Measurements from ENCODE around the gene PACRG. TPM values are rescaled to one million over a fixed set of nuclear protein-coding genes. Genes with fewer than 3 reads are reported as not detected.

Gene PACRG
- total and polyA plus RNA-seq, 2 of the 8 experiments (the other 6 are each of a cell fraction or from before 2014, with no cell fraction given): 0.44 to 0.54 TPM

DNA sequence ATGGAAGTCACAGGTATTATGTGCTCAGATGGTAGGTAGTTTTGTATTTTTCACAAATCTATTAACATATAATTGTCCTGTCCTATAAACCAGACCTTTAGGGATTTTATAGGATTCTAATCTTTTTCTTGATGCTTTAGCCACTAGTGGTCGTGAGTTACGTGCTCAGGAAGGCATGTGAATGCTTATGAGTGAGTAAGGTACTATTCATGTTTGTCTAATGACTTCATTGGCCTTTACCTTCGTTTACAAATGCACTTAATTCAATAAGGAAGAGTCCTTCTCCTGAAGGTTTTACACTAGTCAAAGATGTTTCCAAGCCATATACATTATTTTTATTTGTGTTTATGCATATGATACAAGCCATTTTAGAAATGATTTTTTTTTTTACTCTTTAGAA lies 23.0 kb downstream of the PACRG start:
- H3K18ac ChIP-seq (ENCODE audit: extremely low read depth, low read length): no peak overlapping the region
- H3K14ac ChIP-seq (ENCODE audit: insufficient read length): no peak overlapping the region
- H4K91ac ChIP-seq (replicated peaks; ENCODE audit: insufficient read length, low read length): no peak overlapping the region
- no peak overlapping the region for H2BK120ac ChIP-seq (replicated peaks; ENCODE audit: low read depth, low read length)
- H3K79me1 ChIP-seq (ENCODE audit: low read depth, low read length): no peaks in the 10 kb centered on the region
- H3K4ac ChIP-seq (replicated peaks; ENCODE audit: insufficient read length, low read depth, low read length): no peak overlapping the region
- no peaks in the 10 kb centered on the region for H4K20me1 ChIP-seq (replicated peaks in 1 of 2; ENCODE audit: control insufficient read depth in 1 of 2, insufficient read depth in 2 of 2, low read length in 2 of 2)
- H2AFZ ChIP-seq (ENCODE audit: low read length): no peak overlapping the region
- H3K4me2 ChIP-seq (ENCODE audit: insufficient read depth in 1 of 2, low read depth in 2 of 2, low read length in 2 of 2): no peak overlapping the region
- H2BK5ac ChIP-seq (ENCODE audit: low read depth, low read length): no peak overlapping the region
- H2BK12ac ChIP-seq (ENCODE audit: low read depth, low read length): no peak overlapping the region
- H3K9ac ChIP-seq (replicated peaks in 1 of 4; ENCODE audit: extremely low read depth in 1 of 4, low read depth in 3 of 4, low read length in 3 of 4): no peak overlapping the region
- no peaks in the 10 kb centered on the region for H3K36me3 ChIP-seq (ENCODE audit: control insufficient read depth in 2 of 4, insufficient read depth in 4 of 4, low read length in 3 of 4)
- FAIRE-seq (no peak), DNase-seq (ENCODE audit: low read depth in 1 of 2, low spot score in 2 of 2) (no peak)
- H3K4me1 ChIP-seq (replicated peaks in 1 of 4; ENCODE audit: control insufficient read depth in 3 of 4, insufficient read depth in 4 of 4, low read length in 3 of 4): no peaks in the 10 kb centered on the region
- H3K79me2 ChIP-seq (ENCODE audit: control insufficient read depth in 1 of 2, insufficient read depth in 2 of 2, low read length in 2 of 2): no peaks in the 10 kb centered on the region
- H3K56ac ChIP-seq (replicated peaks; ENCODE audit: insufficient read length, low read depth, low read length): no peak overlapping the region
- H3K27me3 ChIP-seq (replicated peaks in 1 of 4; ENCODE audit: control insufficient read depth in 3 of 4, extremely low read depth in 1 of 4, insufficient read depth in 3 of 4, low read length in 3 of 4): no peaks in the 10 kb centered on the region
- TF ChIP-seq HDAC2 (IDR thresholded peaks at IDR 0.05; ENCODE audit: borderline replicate concordance in 1 of 2, low read depth in 2 of 2, low read length in 2 of 2) (no peak), JUN (IDR thresholded peaks at IDR 0.05; ENCODE audit: low read depth, low read length) (no peak)
- H3K27ac ChIP-seq (ENCODE audit: low read depth, low read length): no peak overlapping the region
- H2BK15ac ChIP-seq (ENCODE audit: low read length): no peak overlapping the region
- H4K8ac ChIP-seq (ENCODE audit: extremely low read depth, insufficient read depth, low read length): no peak overlapping the region
- CTCF ChIA-PET (ENCODE audit: partially characterized antibody): no interaction called here
- H4K5ac ChIP-seq (ENCODE audit: insufficient read length, low read depth, low read length): no peak overlapping the region
- POLR2A ChIA-PET (ENCODE audit: partially characterized antibody): no interaction called here
- WGBS, 2 experiments (ENCODE audit: extremely low coverage in 1 of 2, insufficient coverage in 1 of 2, insufficient read length in 1 of 2, insufficient replicate concordance in 2 of 2, low coverage in 1 of 2, low lambda C conversion rate in 2 of 2, missing lambda C conversion rate in 1 of 2): 78% methylated on average over 3 of the region's 3 CpGs; no CpG with 5 or more reads in 1 of the 2 experiments
- H3K4me3 ChIP-seq (ENCODE audit: extremely low read depth in 1 of 4, insufficient read depth in 2 of 4, low read depth in 3 of 4, low read length in 4 of 4): no peak overlapping the region
- no peak overlapping the region for H3K23ac ChIP-seq (ENCODE audit: insufficient read length)
- H2AK5ac ChIP-seq (ENCODE audit: low read depth, low read length): no peak overlapping the region
- H3K9me3 ChIP-seq (ENCODE audit: insufficient read depth in 2 of 2, low read depth in 1 of 2, low read length in 1 of 2): no peaks in the 10 kb centered on the region
- no peak overlapping the region for H2BK20ac ChIP-seq (ENCODE audit: low read length)
- H3K23me2 ChIP-seq (ENCODE audit: low read depth, low read length): no peaks in the 10 kb centered on the region
